Activated T-cell treated with anti-CD3 and anti-CD28 coated beads for 48 hours (primary cell): ENCODE data around the gene TMEM250.
"Not testable (repeated sequence)": the region's sequence is repeated elsewhere in the genome, so short reads cannot be mapped to it uniquely, and the experiment has no call there.

Experiments used
- DNase-seq: peaks from one replicate; pipeline ENCODE4 v3.0.0-alpha.2; 2020; ENCODE audit warnings: low read depth

Gene TMEM250, protein sequence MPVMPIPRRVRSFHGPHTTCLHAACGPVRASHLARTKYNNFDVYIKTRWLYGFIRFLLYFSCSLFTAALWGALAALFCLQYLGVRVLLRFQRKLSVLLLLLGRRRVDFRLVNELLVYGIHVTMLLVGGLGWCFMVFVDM

DNA sequence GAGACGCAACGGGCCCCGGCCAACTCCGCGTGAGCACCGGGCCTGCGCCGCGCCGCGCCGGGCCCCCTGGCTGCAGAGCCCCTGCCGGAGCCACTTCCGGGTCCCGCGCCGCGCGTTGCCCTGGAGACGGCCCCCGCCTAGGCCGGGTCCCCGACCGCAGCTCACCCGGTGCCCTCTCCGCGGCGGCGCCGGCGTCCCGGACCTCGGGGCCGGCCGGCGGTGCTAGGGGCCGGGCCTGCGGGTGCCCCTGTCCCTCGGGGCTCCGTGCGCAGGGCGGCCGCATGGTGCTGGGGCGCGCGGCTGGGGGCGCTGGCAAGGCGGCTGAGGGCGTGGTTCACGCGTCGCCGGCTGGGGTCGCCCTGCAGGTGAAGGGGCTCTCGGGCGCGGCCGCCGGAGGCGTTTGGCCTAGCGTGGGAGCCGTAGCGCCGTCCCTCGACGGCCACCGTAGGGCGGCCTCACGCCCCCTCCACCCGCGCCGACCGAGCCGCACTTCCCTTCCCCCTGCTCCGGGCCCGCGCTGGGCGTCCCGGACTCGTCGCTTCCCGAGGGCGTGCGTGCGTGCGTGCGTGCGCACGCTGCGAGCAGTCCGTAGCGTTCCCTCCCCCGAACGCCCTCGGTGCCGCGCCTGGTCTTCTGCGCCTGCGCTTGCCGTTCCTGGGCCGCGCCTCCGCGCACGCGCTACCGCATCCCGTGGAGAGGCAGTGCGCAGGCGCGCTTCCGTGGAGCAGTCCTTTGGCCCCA lies at the start of gene TMEM250:
Gene TMEM250, minus strand, starts transcription at position 556 of the 741 bp plus-strand sequence. CDS start 1,975 bp downstream, outside the sequence.
- peak; percentile 98 for DNase-seq

DNA sequence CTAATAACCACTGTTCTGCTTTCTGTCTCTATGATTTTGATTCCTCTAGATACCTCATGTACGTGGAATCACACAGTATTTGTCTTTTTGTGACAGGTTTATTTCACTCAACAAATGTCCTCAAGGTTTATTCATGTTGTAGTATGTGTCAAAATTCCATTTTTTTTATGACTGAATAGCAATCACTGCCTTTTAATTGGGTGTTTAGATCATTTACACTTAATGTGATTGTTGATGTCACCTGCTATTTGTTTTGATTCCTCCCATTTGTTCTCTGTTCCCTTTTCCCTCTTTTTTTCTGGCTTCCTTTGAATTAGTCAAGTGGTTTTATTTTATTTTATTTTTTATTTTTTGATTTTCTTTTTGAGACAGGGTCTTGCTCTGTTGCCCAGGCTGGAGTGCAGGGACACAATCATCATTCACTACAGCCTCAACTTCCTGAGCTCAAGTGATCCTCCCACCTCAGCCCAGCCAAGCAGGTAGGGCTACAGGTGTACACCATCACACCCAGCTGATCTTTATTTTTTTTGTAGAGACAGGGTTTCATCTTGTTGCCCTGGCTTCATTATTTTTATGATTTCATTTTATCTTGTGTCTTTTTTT lies 44.7 kb upstream of the TMEM250 start:
- no peak for DNase-seq

DNA sequence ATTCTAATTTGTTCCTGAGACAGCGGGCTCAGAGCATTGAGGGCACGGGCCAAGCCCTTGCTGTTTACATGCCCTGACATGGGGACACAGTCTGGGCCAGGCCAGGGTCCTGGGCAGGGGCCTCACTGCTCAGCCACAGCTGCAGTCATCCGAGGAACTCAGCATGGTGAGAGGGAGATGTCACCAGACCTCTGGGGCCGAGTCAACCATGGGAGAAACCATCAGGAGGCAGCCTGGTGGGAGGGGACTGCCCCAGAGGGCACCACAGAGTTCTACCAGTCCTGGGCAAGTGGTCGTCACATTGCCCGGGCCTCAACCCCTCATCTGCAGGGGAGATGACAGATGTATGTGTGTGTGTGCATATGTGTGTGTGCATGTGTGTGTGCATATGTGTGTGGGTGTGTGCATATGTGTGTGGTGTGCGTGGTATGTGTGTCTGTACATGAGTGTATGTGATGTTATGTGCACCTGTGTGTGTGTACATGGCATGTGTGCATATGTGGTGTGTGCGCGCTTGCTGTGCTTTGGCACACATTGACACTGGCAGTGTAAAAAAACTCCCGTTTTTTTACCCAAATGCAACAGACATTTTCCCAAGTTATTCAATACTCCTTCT lies 42.4 kb upstream of the TMEM250 start:
- DNase-seq: no peak

DNA sequence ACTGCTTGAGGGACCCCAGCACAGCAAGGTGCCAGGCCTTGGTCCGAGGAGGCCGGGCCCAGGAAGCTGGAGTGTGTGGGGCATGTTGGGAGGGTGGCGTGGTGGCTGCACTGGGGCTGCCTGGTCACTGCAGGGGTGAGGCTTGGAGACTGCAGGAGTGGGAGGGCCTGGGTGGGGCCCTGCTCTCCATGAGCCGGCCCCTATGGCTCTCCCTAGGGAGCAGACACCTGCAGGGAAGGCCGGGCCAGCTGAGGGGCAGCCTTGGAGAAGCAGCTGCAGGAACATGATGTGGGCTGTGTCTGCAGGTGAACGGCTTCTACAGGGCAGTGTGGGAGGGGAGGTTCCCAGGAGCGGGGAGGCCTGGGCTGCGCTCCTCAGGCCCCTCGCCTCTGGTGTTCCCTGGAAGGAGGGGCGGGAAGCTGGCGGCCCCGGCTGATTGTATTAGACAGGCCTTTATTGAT lies 41.7 kb upstream of the TMEM250 start:
- DNase-seq: no peak

DNA sequence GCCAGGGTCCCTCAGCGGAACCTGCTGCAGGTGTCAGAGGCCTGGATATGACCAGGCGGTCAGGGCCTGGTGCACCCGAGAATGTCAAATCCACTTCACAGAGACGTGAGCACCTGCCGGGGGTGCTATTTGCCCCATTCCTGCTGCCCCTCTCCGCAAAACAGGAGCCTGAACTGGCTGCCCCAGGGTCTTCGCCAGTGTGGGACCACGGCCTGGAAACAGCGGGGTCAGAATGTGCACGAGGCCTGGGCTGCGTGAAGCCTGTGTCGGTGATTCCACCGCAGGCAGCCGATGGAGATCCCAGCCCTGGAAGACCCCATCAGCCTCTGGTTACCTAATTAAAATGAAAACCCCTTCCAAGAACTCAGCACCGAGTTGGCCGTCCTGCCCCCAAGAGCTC lies 41.2 kb upstream of the TMEM250 start:
- no peak for DNase-seq

DNA sequence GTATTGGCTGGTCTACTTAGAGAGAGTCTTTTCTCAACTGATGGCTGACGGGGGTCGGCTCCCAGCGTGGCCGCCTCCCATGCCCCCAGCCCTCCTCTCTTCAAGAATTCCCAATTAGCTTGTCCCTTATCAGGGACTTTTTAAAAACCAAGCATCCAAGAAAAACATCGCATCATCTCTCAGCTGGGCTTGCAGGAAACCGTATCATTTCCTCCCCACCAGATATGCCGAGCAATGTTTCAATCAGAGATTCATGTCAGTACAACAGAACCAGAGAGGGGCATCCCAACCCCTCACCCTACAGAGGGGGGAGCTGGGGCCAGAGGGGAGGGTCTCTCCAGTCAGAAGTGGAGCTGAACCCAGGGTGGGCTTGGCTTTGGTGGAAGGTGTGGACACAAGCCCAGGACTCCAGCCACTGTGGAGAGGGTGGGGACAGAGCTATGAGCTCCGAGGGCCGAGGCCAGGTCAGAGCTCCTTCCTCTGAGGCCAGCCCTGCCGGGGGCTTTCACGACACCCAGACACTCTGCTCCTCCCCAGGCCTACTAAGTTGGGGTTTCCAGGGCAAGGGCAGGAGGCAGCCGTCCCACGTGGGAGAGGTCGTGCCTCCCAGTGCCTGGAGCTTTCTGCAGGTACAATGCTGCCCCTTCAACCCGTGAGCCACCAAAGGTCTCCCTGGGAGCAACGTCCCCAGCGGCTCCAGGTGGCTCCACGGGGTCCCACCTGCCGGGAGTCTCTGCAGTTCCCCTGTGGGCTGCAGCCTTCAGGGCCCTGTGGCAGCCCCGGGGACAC lies 39.0 kb upstream of the TMEM250 start:
- DNase-seq: no peak

DNA sequence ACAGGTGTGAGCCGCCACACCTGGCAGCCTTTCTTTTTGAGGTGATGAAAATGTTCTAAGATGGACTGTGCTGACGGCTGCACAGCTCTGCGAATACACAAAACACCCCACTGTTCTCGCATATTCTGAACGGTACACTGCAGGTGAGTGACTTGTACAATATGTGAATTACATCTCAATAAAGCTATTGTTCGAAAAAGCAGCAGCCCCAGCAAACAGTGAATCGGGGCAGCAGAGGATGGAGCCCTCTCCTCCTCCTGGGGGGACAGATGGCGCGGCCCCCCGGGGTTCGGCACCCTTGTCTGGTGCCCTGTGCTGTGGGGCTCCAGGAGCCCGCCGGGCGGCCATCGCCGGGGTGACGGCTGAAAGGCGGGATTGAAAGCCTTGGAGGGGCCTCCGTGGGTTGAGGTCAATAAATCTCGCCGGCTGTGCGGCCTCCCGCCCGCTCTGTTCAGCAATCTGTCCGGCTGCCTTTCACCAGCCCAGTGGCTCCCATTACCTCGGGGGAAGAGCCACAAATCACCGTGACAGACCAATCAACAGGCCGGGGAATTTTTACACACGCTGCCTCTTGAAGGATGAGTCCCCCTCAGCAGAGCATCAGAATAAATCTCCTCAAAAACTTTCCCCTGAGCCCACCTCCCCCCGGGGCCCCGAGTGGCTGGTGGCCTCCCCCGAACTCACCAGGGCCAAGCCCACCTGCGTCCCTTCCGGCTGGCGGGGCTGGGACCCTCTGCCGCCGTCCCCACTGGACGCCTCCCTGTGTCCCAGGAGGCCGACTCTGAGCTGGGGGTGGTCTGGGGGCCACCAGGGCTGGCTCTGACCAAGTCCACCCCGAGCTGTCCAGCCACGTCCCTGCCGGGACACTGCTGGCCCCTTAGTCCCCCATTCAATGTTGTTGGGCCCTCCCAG lies 37.8 kb upstream of the TMEM250 start:
- no peak for DNase-seq

DNA sequence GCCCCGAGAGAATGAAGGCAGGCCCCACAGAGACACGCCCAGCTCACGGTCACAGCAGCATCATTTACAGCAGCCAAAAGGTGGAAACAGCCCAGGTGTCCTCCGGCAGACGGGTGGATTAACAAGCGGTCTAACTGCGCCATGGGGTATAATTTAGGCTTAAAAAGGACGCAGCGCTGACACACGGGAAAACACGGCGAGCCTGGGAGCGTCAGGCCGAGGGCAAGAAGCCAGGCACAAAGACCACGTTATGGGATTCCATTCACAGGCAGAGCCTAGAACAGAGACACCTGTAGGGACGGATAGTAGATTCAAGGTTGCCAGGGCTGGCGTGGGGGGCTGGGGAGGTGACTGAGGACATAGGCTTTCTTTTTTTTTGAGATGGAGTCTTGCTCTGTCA lies 36.9 kb upstream of the TMEM250 start:
- no peak for DNase-seq

DNA sequence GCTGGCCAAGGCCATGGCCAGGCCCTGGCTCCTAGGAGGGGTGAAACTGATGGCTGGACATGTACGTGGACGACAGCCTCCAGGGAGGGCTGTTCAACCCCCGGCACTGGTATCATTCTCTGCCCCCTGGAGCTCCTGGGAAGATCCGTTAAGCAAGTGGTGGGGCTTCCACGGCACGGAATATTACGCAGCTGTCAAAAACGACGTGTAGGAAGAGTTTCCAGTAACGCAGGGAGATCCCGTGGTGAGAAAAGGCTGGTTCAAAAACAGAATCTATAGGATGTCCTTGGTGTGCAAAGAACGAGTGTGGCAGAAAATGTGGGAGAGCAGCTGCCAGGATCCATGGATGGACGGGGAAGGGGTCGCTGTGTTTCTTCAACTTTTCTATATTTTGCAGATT lies 36.3 kb upstream of the TMEM250 start:
- DNase-seq: no peak

DNA sequence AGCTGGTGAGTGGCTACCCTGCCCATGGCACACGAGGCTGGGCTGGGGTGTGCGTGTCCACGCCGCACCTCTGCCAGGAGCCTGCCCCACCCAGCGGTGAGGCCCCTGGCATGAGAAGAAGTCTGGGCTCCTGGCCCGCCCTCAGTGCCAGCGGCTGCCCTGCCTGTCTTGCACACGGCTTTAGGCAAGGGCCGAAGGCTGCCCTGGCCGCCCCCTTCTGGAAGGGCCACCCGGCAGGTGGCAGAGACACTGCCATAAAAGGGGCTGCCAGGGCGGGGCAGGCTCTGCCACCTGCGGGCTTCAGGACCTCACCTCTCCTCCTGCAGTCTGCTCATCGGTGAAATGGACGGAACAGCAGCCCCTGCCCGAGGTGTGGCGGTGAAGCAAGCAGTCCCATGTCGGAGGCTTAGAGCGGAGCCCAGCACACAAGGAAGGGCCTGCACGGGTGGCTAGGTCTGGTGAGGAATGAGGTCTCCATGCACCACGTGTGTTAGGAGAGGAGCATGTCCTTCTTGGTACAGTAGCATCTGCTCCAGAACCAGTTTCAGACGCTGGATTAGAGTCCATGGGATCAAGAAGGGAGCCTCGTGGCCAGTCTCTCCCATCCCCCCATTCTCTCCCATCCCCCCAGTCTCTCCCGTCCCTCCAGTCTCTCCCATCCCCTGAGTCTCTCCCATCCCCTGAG lies 34.8 kb upstream of the TMEM250 start:
- no peak for DNase-seq

DNA sequence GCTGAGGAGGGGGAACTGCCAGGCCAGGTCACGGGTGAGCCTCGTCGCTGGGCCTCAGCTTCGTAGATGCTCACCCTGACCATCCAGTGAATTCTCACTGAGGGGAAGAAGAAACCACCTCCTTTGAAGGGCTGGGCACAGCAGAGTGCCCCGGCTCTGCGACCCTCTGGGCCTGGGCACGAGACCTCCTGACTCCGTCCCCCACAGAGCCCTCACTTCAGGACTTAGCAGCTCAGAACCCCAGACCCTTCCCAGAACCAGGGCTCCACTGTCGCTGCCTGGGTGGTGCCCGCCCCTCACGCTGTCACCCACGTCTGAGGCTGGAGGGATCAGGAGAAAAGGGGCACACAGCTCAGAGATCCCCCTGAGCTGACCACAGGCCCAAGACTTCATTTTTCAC lies 34.3 kb upstream of the TMEM250 start:
- no peak for DNase-seq

DNA sequence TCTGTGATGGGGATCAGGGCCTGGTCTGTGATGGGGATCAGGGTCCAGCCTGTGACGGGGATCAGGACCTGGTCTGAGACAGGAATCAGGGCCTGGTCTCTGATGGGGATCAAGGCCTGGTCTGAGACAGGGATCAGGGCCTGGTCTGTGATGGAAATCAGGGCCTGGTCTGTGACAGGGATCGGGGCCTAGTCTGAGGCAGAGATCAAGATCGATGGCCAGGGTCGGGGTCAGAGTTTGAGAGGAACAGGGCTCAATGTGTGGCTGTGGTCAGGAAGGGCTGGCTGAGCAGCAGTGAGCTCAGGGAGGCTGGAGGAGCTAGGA lies 33.8 kb upstream of the TMEM250 start:
- no peak for DNase-seq

DNA sequence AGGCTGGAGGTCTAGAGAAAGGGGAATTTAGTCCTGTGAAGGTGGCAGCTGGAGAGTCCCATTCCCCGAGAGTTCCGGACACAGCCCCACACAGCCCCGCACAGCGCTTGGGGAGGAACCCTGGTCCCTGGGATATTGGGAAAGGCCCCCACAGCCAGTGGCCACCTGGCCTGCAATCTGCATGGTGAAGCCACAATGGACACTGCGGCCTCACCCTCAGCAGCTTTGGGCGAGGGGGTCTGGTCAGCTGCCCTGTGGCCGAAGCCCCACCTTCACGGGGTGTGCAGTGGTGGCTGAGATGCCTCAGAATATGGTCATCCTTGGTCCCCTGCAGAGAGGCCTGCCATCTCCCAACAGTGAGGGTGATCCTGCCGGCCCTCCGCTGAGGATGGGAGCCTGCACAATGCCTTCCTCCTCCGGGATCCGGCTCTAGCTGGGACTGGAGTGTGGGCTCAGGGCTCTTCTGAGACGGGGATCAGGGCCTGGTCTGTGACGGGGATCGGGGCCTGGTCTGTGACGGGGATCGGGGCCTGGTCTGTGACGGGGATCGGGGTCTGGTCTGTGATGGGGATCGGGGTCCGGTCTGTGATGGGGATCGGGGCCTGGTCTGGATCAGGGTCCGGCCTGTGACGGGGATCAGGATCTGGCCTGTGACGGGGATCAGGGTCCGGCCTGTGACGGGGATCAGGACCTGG lies 33.3 kb upstream of the TMEM250 start:
- no peak for DNase-seq

DNA sequence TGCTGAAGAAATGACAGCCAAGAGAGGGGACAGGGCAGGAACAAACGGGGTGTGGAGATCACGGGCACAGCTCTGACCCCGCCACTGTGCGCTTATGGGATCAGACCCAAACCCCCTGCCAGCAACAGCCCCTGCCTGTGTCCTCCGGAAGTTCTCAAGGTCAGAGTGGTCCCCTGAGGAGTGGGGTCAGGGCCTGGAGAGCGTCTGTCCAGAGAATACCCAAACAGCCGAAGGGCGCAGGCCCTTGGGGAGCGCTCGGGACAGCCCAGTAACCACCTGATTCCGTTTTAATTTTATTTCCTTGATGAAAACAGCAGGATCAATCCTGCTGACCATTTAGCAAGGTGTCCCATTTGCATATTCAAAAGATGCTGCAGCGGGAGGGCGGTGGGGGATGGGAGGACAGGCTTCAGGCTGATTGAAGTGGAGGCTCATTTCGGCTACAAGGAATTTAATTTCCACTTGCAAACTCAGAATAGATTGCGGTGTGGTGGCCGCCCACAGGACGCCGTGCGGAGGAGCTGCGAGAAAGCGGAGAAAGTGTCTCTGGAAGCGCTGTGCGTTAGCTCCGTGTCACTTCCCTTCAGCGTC lies 32.6 kb upstream of the TMEM250 start:
- DNase-seq: no peak

DNA sequence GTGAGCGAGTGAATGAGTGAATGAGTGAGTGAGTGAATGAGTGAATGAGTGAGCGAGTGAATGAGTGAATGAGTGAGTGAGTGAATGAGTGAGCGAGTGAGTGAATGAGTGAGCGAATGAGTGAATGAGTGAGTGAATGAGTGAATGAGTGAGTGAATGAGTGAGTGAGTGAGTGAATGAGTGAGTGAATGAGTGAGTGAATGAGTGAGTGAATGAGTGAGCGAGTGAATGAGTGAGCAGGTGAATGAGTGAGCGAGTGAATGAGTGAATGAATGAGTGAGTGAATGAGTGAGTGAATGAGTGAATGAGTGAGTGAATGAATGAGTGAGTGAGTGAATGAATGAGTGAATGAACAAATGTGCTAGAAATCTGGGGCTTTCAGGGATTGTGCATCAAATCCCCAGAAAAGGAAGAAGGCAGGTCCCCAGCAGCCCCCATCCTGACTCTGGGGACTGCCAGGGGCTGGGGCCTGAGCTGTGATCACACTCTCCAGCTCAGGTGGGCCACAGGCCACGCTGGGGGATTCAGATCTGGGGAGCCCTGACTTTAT lies 32.1 kb upstream of the TMEM250 start:
- DNase-seq: not testable (repeated sequence)

DNA sequence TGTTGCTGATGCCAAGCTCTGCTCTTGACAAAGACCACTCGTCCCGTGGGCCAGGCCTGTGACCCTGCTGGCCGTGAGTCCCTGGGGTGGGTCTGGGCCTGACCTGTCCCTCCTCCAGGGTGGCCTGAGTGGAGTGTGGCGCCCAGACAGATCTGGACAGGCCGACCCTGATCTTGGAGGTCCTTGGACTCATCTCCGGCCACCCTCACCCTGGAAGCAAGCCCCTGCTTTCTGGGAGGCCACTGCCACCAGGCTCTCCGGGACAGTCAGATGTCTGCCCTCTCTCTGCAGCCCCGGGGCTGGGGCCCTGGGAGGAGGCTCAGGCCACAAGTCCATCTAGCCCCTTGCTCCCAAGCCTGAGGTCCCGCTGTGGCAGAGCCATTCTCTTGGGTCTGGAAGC lies 31.2 kb upstream of the TMEM250 start:
- no peak for DNase-seq

DNA sequence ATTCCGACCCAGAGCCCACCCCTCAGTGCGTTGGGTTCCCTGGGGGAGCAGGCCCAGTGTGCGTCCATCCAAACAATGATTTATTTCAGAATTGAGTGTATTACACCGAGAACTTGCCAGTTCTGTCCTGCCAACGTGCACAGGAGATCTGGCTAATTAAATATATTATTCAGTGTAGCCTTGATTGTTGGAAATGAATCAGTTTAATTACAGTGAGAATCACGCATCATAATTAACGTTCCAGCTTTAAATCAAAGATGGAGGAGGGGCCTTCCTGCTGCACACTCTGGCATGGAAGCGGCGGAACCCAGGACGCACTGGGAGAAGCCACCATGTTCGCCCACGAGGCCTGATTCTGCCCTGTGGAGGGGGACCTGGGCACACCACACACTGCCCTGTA lies 30.7 kb upstream of the TMEM250 start:
- DNase-seq: no peak

DNA sequence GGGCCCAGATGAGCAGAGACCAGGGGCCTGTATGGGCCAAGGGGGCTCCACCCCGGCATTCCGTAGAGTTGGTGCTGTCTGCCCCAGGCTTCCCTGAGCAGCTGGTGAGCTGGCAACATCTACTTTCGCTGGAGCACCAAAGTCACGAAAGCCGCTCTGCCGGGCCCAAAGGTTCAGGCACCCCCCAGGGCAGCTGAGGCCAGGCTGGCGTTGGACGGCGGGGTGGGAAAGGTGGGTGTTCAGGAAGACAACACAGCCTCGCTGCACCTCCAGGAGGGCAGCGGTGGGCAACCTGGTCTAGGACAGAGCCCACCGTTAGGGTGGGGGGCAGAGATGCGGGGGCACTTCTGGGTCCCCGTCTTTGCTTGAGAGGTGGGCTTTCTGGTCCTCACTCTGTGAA lies 30.1 kb upstream of the TMEM250 start:
- DNase-seq: no peak
